Caco-2 (cell line): ENCODE data around the gene ZFP36L2. TPM values are rescaled to one million over a fixed set of nuclear protein-coding genes. Genes with fewer than 3 reads are reported as not detected.

Experiments
- BruUV-seq: library from RNA; stranded (reverse); fragments of 400-500 nt; replicated peaks from 2 replicates; lab custom pipeline; 2021; lab: Mats Ljungman, UMichigan
- CTCF ChIA-PET: fragments of 300-600 bp; sonication (Branson Sonifier 250); formaldehyde crosslinking; loops from one replicate; lab custom pipeline; 2022; ENCODE audit warnings: antibody characterized with exemption; lab: Charles Lee
- POLR2A ChIA-PET: fragments of 300-600 bp; sonication (Branson Sonifier 250); formaldehyde crosslinking; loops from one replicate; lab custom pipeline; 2022; ENCODE audit warnings: antibody characterized with exemption; lab: Charles Lee
- DNase-seq, 2 experiments: peaks; one replicate each; pipeline versions ENCODE4 v3.0.0 to v3.0.0-alpha.2; 2020 to 2022
- H3K27me3 ChIP-seq: replicated peaks from 2 replicates; pipeline ENCODE4 v1.6.0; 2011; ENCODE audit warnings: low read length; ENCODE audit not compliant: control insufficient read depth, insufficient read depth
- H3K36me3 ChIP-seq: 2 replicates; pipeline ENCODE4 v1.5.1; 2011; ENCODE audit warnings: low read length; ENCODE audit not compliant: control insufficient read depth, insufficient read depth
- H3K4me1 ChIP-seq: fragments of 250-450 bp; sonication (Bioruptor Pico); 2 replicates; pipeline ENCODE4 v1.5.1; 2020; ENCODE audit warnings: mild to moderate bottlenecking
- H3K4me3 ChIP-seq: 2 replicates; pipeline ENCODE4 v1.5.1; 2011; ENCODE audit warnings: low read depth, mild to moderate bottlenecking, control low read depth, low read length
- H3K9me3 ChIP-seq: fragments of 250-450 bp; sonication (Bioruptor Pico); 2 replicates; pipeline ENCODE4 v1.5.1; 2020; ENCODE audit warnings: mild to moderate bottlenecking, moderate library complexity
- H3K27ac Mint-ChIP-seq: one replicate; pipeline ENCODE4 v1.8.0; 2022; ENCODE audit warnings: mixed read lengths; ENCODE audit not compliant: unreplicated experiment
- H3K27me3 Mint-ChIP-seq: one replicate; pipeline ENCODE4 v1.8.0; 2022; ENCODE audit warnings: mixed read lengths; ENCODE audit not compliant: insufficient read depth, unreplicated experiment
- H3K36me3 Mint-ChIP-seq: one replicate; pipeline ENCODE4 v1.8.0; 2022; ENCODE audit warnings: mild to moderate bottlenecking, mixed read lengths; ENCODE audit not compliant: insufficient read depth, unreplicated experiment
- H3K4me1 Mint-ChIP-seq: one replicate; pipeline ENCODE4 v1.8.0; 2022; ENCODE audit warnings: low read depth, mixed read lengths; ENCODE audit not compliant: unreplicated experiment
- H3K4me3 Mint-ChIP-seq: one replicate; pipeline ENCODE4 v1.8.0; 2022; ENCODE audit warnings: mild to moderate bottlenecking, moderate library complexity, mixed read lengths; ENCODE audit not compliant: unreplicated experiment
- H3K9me3 Mint-ChIP-seq: one replicate; pipeline ENCODE4 v1.8.0; 2022; ENCODE audit warnings: mixed read lengths; ENCODE audit not compliant: unreplicated experiment
- intact Hi-C: fragments of 100-400 bp; cut with micrococcal nuclease; formaldehyde crosslinking; loops from one replicate; pipeline ENCODE4 v1.10.0; 2022; ENCODE audit not compliant: unreplicated experiment
- total RNA-seq: library from RNA; stranded (reverse); gene quantifications from 2 replicates; pipeline ENCODE4 v1.2.3, GENCODE V29; 2022
- TF ChIP-seq, protein P1 (sequence below), 2 experiments: fragments of 200-600 bp in 1 of 2; IDR thresholded peaks; 1 replicate in 1 of 2; 2 replicates in 1 of 2; pipeline versions ENCODE4 v1.5.1 to v1.8.0; 2011 to 2022; ENCODE audit warnings: antibody characterized with exemption in 1 of 2, control low read depth in 1 of 2, inconsistent platforms in 1 of 2, low read depth in 1 of 2, low read length in 1 of 2, mild to moderate bottlenecking in 1 of 2, moderate library complexity in 1 of 2; ENCODE audit not compliant: insufficient read depth in 1 of 2, severe bottlenecking in 1 of 2, unreplicated experiment in 1 of 2

Gene ZFP36L2
- total RNA-seq, 1 experiment from 2014 or later, result 225 TPM

DNA sequence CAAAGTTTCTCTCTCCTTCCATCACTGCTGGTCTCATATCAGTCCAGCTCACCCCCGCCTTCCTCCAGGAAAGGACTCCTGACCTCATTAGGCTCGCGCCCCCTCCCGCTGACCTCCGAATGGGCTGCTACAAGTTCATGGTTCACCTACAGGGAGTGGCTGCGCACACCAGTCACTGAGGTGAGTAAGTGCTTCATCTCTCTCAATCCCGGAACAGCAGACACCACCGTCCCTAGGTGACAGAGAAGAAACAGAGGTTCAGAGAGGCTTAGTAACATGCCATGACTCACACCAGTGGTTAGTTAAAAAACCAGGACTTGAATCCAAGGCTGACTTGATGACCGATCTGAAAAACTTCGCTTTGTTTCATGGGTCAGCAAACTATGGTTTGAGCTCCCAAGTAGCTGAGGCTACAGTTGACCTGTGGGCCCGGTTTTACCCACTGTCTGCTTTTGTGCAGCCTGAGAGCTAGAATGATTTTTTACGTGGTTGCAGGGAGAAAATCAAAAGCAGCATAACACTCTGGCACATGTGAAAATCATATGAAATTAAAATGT is 42.0 kb downstream of the ZFP36L2 start:
- BruUV-seq, result no TSS peak
- intact Hi-C loops, result no loop called here
- CTCF ChIA-PET, result no interaction called here
- H3K36me3 ChIP-seq, result no peaks in the 10 kb centered on the region
- Mint-ChIP-seq H3K36me3 (no peaks in the 10 kb centered on the region), H3K4me3 (no peak overlapping the region), H3K27me3 (no peaks in the 10 kb centered on the region), H3K9me3 (no peaks in the 10 kb centered on the region), H3K27ac (peak overlapping the region; percentile 48), H3K4me1 (peaks cover 36% of the 10 kb centered on the region)
- no peak for DNase-seq
- TF ChIP-seq, protein P1, sequence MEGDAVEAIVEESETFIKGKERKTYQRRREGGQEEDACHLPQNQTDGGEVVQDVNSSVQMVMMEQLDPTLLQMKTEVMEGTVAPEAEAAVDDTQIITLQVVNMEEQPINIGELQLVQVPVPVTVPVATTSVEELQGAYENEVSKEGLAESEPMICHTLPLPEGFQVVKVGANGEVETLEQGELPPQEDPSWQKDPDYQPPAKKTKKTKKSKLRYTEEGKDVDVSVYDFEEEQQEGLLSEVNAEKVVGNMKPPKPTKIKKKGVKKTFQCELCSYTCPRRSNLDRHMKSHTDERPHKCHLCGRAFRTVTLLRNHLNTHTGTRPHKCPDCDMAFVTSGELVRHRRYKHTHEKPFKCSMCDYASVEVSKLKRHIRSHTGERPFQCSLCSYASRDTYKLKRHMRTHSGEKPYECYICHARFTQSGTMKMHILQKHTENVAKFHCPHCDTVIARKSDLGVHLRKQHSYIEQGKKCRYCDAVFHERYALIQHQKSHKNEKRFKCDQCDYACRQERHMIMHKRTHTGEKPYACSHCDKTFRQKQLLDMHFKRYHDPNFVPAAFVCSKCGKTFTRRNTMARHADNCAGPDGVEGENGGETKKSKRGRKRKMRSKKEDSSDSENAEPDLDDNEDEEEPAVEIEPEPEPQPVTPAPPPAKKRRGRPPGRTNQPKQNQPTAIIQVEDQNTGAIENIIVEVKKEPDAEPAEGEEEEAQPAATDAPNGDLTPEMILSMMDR (IDR thresholded peaks at IDR 0.05; ENCODE audit: insufficient read depth in 1 of 2, low read depth in 1 of 2, low read length in 1 of 2, severe bottlenecking in 1 of 2, unreplicated experiment in 1 of 2), result no peak
- POLR2A ChIA-PET, result no interaction called here
- H3K27me3 ChIP-seq, result no peaks in the 10 kb centered on the region
- H3K4me3 ChIP-seq, result no peak overlapping the region
- peaks cover 24% of the 10 kb centered on the region for H3K4me1 ChIP-seq
- no peaks in the 10 kb centered on the region for H3K9me3 ChIP-seq

DNA sequence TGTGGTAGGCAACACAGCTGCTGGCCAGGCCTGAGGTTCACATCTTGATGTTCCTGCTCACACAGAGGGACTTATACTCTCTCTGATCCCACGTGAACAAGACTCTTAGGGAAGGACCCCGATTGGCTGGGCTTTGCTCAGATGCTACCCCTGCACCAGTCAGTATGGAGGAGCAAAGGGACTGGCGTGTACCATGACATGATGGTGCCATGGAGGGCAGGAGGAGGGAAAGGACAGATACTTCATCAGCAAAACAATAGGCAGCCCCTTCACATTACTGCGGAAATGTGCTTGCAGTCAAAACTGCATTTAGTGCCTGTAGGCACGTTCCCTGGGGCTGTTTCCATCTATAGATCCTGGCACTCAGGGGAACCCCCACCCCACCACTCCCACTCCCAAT is 42.7 kb downstream of the ZFP36L2 start:
- no peak for DNase-seq
- ChIA-PET POLR2A (no interaction called here), CTCF (no interaction called here)
- Histone ChIP-seq H3K4me3 (no peak overlapping the region), H3K9me3 (no peaks in the 10 kb centered on the region), H3K4me1 (peaks cover 31% of the 10 kb centered on the region), H3K27me3 (no peaks in the 10 kb centered on the region), H3K36me3 (no peaks in the 10 kb centered on the region)
- no TSS peak for BruUV-seq
- TF ChIP-seq, protein P1 (IDR thresholded peaks at IDR 0.05; ENCODE audit: insufficient read depth in 1 of 2, low read depth in 1 of 2, low read length in 1 of 2, severe bottlenecking in 1 of 2, unreplicated experiment in 1 of 2), result no peak
- Mint-ChIP-seq H3K4me3 (no peak overlapping the region), H3K27me3 (no peaks in the 10 kb centered on the region), H3K36me3 (no peaks in the 10 kb centered on the region), H3K9me3 (no peaks in the 10 kb centered on the region), H3K4me1 (peaks cover 29% of the 10 kb centered on the region), H3K27ac (no peak overlapping the region)
- intact Hi-C loops, result no loop called here

DNA sequence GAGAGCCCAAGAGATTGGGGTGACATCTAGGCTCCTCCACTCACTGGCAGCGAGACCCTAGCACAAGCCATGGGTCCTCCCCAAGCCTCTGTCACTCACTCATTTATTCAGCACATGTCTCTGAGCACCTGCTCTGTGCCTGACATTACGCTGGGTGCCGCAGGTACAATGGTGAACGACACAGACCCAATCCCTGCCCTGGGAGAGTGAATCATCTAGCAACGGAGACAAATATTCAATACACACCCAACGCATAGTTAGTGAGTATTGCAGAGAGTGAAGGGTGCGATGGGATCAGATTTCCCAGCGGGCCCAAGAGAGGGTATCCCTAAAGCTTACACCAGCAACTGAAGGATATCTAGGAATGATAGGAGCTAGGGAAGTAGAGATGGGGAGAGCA is 45.5 kb downstream of the ZFP36L2 start:
- Histone ChIP-seq H3K4me3 (no peak overlapping the region), H3K36me3 (no peaks in the 10 kb centered on the region), H3K4me1 (peaks cover 32% of the 10 kb centered on the region), H3K27me3 (no peaks in the 10 kb centered on the region), H3K9me3 (no peaks in the 10 kb centered on the region)
- intact Hi-C loops, result no loop called here
- H3K4me3 Mint-ChIP-seq, result no peak overlapping the region
- H3K27ac Mint-ChIP-seq, result peak overlapping the region; percentile 51
- CTCF ChIA-PET, result no interaction called here
- no peaks in the 10 kb centered on the region for H3K27me3 Mint-ChIP-seq
- peaks cover 23% of the 10 kb centered on the region for H3K4me1 Mint-ChIP-seq
- POLR2A ChIA-PET, result no interaction called here
- BruUV-seq, result no TSS peak
- no peaks in the 10 kb centered on the region for H3K36me3 Mint-ChIP-seq
- no peaks in the 10 kb centered on the region for H3K9me3 Mint-ChIP-seq
- DNase-seq, result no peak
- TF ChIP-seq, protein P1 (IDR thresholded peaks at IDR 0.05; ENCODE audit: insufficient read depth in 1 of 2, low read depth in 1 of 2, low read length in 1 of 2, severe bottlenecking in 1 of 2, unreplicated experiment in 1 of 2), result no peak
